Purkinje cell (primary cell): ENCODE data around the gene TBXAS1. TPM values are rescaled to one million over a fixed set of nuclear protein-coding genes. Genes with fewer than 3 reads are reported as not detected.

ENCODE experiments used
- polyA plus RNA-seq: library from polyadenylated mRNA; unstranded; fragments of >200 nt; fragmentation: Nextera tagmentation; gene quantifications from 2 replicates; pipeline ENCODE4 v1.2.1, GENCODE V29; 2014

Gene TBXAS1
- 0.32 and 2.6 TPM in 2 replicates for polyA plus RNA-seq

DNA sequence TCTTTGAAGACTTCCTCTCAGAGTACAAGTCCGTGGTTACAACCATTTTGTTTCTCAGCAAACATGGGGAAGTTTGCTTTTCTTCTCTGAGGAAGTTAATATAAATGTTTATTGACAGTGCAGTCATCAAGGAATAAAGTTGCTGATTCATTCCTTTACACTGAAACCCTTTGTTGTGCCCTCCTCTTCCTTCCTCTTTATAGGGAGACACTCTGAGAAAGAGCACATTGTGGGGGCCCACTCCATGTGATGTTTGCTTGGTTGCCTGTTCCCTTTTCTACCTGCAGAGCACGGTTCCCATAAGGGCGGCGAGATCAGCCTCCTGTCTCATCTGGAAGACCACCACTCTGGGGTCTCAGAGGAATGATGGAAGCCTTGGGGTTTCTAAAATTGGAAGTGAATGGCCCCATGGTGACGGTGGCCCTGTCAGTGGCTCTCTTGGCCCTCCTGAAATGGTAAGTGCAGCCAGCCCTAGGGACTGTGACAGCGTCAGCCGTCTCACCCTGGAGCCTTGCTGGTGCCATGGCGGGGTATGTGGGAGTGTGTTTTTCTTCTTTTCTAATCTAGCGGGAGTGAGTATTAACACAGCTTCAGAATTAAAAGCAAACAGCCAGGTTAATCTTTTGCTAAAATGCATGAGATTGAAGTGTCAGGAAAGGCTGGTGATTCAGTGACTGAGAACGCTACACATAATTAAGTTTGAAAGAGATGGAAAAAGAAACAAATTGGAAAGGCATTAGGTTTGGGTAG is at the start of gene TBXAS1:
Gene TBXAS1, plus strand, starts transcription at position 240 of the 750 bp plus-strand sequence. Its CDS starts 127 bp downstream, at position 367.

GRCh38 chr7:140062528-140063299 is 233.7 kb downstream of the TBXAS1 start, which contains the start of gene PARP12:
Gene PARP12, minus strand, starts transcription at chr7:140062951. Its CDS starts 104 bp downstream, at chr7:140062847.

Other genes starting within 250 kb of the TBXAS1 start
- 14.0 and 19.0 TPM in 2 replicates for gene HIPK2, start 51.3 kb upstream of the TBXAS1 start, polyA plus RNA-seq
- not detected in 2 replicates for gene PARP12, start 233.7 kb downstream of the TBXAS1 start, polyA plus RNA-seq